Left renal cortex interstitium (tissue), 4 donors: ENCODE data around the gene TMEM163. TPM values are rescaled to one million over a fixed set of nuclear protein-coding genes. Genes with fewer than 3 reads are reported as not detected.

Experiments used
- DNase-seq, 4 donors: peaks; one replicate each; pipeline ENCODE4 v3.0.0-alpha.2; 2013; ENCODE audit warnings: low read depth in 4 of 4, low spot score in 2 of 4, missing footprints in 1 of 4
- polyA plus RNA-seq, 4 donors: library from polyadenylated mRNA; unstranded; fragments of 120-200 nt; gene quantifications; one replicate each; pipeline ENCODE4 v1.2.1, GENCODE V29; 2013; ENCODE audit not compliant: insufficient read length in 4 of 4

Gene TMEM163
- polyA plus RNA-seq, 4 donors: 0.87 to 2.4 (median 1.3) TPM

DNA sequence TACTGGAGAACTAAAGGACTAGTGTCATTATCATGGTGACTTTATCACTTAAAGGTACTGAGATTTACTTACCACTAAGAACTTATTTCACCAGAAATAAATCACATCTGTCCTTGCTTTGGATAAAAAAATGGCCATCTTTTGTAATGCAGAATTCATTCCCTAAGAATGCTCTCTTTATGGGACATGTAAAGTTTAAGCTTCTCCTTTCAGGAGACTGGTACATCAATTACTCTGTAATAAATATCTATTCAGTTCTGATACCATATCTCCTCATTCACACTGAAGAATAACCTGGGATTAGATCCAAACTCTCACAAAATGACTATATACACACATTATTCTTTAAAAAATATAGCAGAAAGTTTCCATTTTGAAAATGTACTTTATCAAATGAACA lies 24.4 kb downstream of the TMEM163 start:
- DNase-seq: no peak

DNA sequence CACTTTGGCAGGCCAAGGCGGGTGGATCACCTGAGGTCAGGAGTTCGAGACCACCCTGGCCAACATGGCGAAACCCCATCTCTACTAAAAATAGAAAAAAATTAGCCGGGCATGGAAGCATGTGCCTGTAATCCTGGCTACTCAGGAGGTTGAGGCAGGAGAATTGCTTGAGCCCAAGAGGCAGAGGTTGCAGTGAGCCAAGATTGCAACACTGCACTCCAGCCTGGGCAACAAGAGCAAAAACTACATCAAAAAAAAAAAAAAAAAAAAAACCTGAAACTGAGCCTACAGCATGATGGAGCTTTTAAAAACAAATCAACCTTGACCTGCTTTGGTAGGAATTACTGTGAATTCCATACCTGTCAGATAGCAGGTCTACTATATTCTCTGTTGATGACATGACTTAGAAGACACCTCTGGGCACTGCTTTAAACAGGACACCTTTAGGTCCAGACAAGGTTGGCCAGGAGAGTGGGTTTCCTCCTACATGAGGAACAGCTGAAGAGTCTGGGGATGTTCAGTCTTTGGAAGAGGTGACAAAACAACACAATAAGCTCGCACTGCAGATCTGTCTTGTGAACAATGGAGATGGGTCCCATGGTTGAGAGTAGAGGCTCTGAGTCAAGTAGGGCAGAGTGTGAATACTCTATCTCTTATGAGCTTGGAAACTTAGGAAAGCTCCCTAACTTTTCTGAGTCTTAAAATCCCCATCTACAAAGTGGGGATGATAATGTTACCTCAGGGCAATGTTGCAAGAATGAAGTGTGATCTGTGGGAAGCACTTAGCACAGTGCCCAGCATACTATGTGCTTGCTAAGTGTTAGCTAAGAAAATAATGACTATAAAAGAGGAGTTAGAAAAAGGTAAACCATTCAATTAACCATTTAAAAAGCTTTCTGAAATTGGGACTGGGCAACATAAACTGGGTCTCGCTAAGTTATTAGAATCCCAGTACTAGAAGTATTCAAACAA lies 25.2 kb downstream of the TMEM163 start:
- DNase-seq: no peak

DNA sequence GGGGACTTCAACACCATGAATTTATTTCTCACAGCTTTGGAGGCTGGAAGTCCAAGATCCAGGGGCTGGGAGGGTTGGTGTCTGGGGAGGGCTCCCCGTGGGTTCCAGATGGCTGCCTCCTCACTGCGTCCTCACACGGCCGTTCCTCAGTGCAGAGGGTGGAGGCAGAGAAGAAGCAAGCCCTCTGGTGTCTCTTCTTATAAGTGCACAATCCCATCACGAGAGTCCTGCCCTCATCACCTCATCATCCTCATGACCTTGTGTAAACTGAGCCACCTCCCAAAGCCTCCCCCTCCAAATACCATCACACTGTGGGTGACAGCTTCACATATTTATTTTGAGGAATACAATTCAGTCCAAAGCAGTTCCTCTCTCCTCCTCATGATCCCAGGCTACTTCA lies 26.3 kb downstream of the TMEM163 start:
- no peak for DNase-seq

DNA sequence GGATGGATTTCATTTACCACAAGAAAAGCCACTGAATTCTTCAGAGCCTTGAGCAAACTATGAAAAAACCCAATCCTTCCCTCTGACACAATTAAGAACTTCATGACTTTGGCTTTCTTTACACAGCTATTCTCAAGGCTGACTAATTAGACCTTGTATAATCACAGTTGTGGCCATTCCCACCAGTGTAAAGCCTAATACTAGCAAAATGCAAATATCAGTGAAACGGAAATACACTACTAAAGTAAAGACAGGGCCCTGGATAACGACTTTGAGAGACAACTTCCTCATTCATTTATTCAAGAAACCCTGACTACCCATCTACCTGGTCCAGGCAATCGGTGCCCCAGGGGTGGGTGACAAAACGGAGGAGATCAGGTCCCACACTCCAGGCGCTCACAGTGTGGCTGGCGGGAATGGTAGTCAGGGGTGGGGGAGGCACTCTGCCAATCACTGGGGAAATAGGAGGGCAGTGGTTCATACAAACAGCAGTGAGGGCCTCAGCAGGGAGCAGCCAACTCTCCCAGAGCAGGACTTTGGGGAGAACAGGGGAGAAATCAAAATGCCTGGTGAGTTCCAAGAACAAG lies 28.1 kb downstream of the TMEM163 start:
- DNase-seq: no peak

DNA sequence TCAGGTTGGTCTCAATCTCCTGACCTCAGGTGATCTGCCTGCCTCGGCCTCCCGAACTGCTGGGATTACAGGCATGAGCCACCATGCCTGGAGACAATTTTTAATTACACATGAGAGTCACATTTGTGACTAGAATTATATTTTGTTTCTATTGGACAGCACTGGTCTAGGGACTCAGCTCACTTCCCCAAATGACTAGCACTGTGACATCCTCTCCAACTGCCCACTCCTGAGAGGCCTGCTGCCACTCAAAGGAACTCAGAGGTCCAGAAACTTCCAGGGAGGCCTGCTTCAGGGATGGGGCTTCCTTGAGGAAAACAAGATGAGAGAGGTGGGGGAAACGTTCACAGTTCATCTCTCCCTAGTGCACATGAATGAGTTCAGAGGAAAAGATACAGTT lies 29.5 kb downstream of the TMEM163 start:
- no peak for DNase-seq

DNA sequence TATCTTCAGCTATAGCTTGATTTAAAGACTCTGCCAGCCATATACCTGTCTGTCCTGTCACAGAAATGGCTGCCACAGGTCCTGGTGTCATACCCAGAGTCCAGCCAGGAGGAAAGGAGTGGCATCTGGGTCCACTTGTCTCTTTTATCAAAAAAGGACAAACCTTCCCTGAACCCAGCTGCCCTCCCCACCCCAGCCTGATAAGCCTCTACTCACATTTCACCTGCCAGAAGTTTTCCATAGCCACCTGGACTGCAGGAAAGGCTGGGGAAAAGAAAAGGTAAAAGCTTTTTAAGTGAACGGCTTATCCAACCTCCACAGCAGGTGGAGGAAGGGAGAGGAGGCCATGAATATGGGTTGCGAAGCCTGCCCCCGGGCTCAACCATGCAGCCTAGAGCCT lies 32.8 kb downstream of the TMEM163 start:
- DNase-seq: no peak

DNA sequence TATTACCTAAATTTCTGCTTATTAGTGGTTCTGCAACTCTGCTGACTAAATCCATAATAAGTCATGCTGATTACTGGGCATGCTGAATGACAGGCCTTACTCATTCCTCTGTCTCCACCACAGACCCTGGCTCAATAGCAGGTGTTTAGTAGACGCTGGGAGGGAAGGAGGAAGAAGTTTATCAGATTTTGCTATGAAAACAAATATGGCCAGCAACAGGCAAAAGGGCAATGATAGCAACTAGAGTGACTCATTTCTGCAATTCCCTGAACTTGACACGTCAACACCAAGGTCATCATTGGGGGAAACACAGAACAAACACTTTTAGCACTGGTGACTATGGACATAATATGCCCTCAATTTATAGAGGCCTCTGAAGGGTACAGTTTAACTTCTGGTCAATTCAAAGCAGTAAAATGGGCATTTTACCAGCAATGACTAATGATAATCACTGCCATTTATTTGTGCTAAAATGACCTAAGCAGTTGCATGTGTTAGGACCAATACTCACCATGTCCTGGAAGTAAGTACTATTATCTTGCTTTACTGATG lies 35.2 kb downstream of the TMEM163 start:
- DNase-seq: no peak

DNA sequence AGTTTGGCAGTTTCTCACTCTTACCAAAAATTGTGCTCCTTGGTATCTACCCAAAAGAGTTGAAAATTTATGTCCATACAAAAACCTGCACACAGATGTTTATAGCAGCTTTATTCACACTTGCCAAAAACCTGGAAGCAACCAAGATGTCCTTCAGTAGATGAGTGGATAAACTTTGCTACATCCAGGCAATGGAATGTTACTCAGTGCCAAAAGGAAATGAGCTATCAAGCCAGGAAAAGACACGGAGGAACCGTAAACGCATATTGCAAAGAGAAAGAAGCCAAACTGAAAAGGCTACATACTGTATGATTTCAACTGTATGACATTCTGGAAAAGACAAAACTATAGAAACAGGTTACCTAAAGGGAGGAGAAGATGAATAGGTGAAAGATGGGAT lies 36.1 kb downstream of the TMEM163 start:
- DNase-seq: no peak

DNA sequence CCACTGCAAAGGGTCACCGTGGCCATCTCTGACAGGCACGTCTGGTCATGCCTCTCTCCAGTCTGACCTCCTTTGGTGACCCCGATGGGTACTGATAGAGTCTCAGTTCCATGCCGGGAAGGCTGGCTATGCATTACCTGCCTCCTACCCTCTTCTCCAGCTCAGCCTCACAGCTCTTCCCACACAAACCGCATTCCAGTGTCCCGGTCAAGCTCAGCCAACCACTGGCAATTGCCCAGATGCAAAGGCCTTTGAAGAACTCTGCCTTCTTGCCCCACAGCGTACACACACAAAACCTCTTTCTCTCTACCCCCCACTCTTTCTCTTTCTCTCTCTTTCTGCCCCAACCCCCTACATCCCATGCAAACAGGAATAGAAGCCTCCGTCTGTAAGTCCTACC lies 37.6 kb downstream of the TMEM163 start:
- no peak for DNase-seq

DNA sequence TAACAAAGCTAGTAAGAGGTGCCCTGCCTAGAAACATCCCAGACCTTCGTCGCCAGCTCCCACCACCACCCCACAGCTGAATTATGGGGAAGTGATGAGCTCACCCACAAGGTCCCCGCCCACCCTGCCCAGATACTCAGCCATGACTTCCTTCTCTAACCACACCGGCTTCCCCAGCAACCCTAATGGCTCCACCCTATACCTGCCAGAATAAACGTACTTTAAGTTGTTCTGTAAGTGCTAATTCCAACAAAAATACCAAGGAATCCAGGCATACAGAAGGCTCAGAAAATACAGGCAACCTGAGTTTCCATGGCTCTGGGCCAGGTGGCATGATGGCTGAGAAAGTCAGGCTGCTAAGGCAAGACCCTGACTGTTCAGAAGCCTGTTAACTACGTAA lies 39.1 kb downstream of the TMEM163 start:
- DNase-seq: no peak

DNA sequence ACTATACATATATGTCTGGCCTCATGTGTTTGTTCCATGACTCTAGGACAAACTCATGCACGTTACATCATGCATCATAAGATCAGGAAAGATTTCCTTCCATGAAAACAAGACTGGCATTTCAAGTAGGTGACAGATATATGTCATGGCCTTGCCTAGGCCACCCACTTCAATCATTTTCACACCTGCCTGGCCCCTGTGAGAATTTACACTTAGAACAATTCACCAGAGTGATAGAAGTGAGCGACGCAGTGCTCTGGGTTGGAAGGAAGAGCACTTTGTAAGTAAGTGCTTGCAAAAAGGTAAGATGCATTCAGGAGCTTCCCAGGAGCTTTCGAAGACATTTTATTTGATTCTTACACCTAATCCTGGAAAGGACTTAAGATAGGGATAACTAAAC lies 39.5 kb downstream of the TMEM163 start:
- DNase-seq: no peak

DNA sequence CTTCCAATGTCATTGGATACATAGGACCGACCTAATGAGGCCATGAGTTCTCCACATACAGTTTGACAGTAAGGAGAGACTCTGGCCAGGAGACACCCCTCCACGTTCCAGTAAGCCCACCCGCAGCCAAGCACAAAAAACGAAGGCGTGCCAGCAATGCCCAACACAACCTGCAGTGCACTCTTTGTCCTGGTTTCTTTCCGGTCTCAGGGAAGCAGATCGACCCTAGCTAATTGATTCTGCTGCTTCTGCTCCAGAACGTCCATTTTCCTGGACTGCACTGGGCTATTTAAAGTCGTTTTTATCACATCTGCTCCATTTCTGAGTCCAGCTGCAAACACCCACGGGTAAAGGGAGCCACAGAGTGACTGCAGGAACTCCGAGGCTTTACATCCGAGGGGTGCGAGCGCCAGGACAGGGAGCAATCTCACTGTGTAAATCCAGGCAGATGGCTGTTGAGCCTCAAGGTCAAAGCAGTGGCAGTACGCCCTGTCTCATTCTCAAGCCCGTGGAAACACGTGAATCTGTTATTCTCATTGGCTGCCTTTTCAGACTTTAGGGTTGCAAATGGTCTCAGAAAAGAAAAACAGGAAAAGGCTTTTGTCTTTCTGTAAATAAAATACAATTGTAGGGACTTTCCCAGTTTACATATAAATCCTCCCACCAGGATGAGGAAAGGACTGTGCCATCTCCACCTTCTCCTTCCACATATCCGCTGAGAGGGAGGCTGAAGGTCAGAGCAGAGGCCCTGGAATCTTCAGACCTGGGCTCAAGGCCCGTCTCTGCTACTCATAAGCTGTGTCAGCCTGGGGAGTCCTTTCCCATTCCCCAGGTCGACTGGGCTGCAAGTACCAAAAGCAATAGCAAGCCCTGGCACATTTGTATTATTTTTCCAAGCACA lies 40.7 kb downstream of the TMEM163 start:
- DNase-seq: no peak

DNA sequence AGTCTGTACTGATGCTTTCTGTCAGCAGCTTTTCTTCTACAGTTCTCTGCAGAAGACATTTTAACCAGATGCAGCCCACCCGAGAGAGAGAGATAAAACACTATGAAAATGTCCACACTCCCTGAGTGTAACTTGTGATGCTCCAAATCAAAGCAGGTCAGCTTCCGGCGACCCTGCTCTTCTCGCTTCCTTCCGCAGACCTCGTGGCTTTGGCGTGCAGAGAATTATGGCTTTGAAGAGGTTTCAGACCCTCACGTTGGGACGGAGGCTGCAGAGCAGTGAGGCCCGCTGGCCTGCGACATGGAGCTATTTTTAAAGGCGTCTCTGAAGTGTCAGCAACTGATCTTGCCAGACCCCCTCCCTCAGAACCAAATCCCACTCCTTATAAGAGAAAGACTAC lies 41.8 kb downstream of the TMEM163 start:
- no peak for DNase-seq

DNA sequence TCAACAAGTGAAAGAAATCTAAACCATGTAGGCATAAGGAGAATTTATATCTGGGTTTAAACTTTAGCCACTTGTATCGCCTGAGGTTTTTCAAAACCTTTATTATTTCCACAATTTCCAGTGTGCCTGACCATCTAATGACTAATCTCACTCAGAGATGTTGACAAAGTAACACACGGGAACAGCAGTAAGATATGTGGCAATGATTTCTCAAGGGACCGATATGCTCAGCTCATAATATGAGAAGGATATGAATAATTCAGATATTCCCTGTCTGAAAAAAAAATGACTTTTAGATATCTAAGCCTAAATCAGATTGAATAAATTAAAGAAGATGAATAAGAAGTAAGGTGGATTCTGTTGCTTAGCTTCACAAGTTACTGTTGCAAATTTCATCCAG lies 43.5 kb downstream of the TMEM163 start:
- no peak for DNase-seq

DNA sequence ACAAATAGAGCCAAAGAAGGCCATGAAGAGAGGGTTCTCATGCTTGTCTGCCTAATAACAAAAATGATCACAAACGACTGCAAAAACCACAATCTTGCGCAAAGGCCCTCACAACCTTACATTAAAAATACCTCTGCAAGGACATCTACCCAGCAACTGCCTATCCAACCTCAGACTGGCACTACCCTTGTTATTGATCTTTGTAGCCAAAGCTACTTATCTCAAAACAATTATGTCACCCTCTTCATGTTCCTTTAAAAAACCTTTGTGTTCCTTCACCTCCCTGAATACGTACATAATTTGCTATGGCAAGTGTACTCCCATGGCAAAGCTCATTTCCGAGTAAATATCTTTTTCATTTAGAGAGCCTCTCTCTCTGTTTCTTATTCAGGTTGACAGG lies 44.1 kb downstream of the TMEM163 start:
- no peak for DNase-seq

DNA sequence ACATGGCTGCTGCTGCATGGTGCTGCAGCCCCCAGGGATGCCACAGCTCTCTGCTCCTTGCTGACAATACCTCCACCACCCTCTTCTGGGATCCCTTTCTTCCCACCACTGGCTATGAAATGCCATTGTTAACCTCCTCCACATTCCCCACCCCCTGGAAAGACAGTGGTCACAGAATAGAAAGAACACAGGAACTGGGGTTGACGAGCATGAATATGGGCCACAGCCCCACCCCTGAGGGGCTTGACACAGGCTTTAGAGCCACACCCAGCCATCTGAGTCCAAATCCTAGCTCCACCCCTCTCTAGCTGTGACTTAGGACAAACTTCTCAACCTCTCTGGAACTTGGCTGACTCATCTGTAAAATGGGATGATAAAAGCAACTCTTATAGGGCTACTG lies 47.3 kb downstream of the TMEM163 start:
- DNase-seq: no peak

DNA sequence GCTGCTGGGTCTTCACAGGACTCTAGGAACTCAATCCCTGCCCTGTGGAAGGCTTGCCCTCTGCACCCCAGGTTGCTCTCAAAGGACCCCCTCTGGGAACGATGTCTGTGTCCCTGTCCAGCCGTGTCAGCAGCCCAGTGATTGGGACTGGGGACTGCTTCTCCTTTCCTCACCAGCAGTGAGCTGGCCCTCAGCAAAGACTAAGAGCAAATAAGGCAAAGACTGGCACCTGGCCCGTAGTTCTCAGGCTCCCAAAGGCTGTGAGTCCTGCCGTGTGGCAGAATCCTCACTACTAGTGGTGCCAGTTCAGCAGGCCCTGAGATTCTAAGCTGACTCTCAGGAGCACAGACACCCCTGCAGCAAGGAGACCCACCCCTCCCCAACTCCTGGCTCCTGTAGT lies 47.8 kb downstream of the TMEM163 start:
- no peak for DNase-seq

DNA sequence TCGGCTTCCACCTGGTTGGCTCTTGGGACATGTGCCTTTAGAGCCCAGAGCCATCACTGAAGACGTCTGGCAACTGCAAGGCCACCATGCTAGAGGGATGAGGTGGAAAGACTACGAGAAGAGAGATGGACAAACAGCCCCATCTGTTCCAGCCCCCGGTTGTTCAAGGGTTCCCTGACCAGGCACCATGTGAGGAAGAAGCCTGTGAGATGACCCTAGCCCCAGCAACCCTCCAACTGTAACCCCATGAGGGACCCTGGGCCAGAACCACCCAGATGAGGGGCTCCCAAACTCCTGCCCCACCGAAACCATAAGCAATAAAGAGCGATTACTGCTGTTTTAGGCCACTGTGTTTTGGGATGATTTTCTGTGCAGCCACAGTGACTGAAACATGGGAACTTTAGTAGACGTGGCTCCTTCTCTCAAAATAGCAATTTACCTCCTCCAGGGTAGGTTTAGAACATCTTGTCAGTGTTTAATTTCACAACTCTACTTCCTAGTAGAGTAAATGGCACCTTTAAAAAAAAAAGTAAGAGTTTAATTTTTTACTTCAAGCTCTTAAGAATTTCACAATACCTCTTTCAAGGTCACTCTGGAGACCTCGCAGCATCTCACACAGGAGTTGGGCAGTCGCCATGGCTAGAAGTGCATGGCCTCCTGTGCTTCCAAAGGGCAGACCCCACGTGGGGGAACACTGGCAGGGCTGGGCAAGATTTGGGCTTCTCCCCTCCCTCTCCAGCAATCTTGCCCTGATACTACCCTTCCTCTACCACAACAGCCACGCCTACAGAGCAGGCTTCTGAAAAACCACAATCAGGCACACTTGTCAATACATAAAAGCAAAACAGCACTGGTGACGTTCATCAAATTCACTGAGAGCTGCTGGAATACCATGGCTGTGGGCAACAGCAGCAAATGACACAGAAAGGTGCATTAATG lies 48.8 kb downstream of the TMEM163 start:
- no peak for DNase-seq

DNA sequence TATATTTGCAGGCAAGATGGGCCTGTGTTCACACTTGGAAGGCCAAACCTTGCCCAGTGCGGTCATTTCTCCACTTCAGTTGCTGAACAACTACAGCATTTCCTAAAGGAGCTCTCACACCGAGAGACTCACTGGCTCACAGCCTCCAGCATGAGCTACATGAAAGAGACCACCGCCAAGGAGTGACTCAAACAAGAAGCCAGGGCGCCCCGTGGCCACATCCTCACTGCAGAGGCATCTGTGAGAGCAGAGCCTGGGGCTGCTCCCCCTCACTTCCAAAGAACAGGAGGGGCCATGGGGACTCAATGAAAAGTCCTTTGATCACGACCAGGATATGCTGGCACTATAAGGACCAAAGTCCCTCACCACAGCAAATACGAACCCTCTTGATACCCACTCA lies 50.0 kb downstream of the TMEM163 start:
- DNase-seq: no peak

DNA sequence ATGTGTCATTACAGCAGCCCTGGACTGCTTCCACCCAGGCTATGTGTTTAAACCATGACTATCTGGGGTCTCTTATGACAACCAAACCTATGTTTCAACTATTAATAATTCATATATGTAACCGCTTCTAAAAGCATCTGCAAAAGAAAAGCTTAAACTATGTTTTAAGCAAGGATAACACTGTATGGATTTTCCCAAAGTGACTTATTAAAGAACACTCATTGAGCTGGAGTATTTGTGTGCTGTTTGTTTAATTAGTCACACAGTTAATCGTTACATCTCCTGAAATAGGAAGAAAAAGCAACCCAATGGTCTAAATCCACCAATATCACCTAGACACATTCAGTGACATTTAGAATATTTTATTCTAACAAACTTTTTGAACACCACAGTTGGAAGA lies 51.3 kb downstream of the TMEM163 start:
- no peak for DNase-seq
